OCI-LY7 (cell line): ENCODE measurements around the gene MBD1.

ENCODE experiments used
- CTCF ChIP-seq: fragments of 200-600 bp; sonication (generic); conservative IDR thresholded peaks from 2 replicates; pipeline ENCODE4 v1.5.1; 2014; ENCODE audit warnings: mild to moderate bottlenecking, antibody characterized with exemption, low read length, moderate library complexity, mixed read lengths
- EZH2phosphoT487 ChIP-seq: fragments of 200-600 bp; sonication (generic); IDR thresholded peaks from 2 replicates; pipeline ENCODE4 v1.6.1; 2018; ENCODE audit warnings: low read depth, borderline replicate concordance, mild to moderate bottlenecking, mixed run types, antibody characterized with exemption, low read length, moderate library complexity, mixed read lengths

- no peak for TF ChIP-seq CTCF
- TF ChIP-seq EZH2phosphoT487 = no peak
These were observed 25.6 kb upstream of the MBD1 start for GRCh38 chr18:50306944-50307343.
